ENCODE data around the gene ARFGAP2.

GRCh38 chr11:47148270-47148669 is 28.4 kb downstream of the ARFGAP2 start:
- TF ChIP-seq CTCF (IDR thresholded peaks at IDR 0.05) = no peak
- TF ChIP-seq POLR2A (IDR thresholded peaks at IDR 0.05) = no peak

Measured in adrenal gland (tissue), 5 donors.